ENCODE measurements around the gene DIPK1C. TPM values are rescaled to one million over a fixed set of nuclear protein-coding genes. Genes with fewer than 3 reads are reported as not detected.

DIPK1C gene
- total RNA-seq, 2 donors from 2014 or later = 2.6 TPM; not detected in 1

DNA sequence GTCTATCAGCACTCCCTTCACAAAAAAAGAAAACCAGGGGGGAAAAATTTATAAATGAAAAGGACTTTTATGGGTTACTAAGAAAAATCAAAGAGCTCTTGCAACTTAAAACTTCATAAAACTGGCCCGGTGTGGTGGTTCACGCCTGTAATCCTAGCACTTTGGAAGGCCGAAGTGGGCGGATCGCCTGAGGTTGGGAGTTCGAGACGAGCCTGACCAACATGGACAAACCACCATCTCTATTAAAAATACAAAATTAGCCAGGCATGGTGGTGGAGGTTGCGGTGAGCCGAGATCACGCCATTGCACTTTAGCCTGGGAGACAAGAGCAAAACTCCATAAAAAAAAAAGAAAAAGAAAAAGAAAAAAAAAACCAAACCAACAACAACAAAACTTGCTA, 1.7 kb downstream of the DIPK1C start:
- TF ChIP-seq CTCF (IDR thresholded peaks at IDR 0.05) = no peak
- no peak for DNase-seq (ENCODE audit: low spot score)
- no peaks in the 10 kb centered on the region for H3K27me3 ChIP-seq
- H3K4me1 ChIP-seq = peaks cover 0 to 60% of the 10 kb centered on the region in 2 donors
- no peaks in the 10 kb centered on the region for H3K36me3 ChIP-seq
- no peaks in the 10 kb centered on the region for H3K9me3 ChIP-seq
- no peak overlapping the region for H3K4me3 ChIP-seq
- H3K27ac ChIP-seq = no peak overlapping the region

DNA sequence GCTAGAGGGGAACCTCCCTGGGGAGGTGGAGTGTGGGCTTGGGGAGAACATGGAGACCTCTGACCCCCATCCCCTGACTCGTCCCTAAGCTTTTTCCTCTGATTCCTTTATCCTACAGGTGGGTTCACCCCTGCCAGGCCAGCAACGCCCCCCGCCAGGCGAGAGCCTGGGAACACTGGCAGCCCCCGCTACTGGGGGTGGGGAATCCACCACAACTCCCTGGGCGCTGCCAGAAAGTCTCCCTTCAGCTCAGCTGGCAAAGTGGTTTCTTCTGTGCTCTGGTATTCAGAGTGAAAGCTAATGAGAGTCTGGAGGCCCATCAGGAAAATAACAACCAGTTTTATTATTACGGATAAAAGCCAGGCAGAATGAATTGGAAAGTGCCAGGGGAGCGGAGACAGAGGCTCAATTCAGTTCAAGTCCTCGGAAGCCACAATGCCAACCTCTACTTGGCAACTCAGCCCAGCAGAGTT, 2.8 kb downstream of the DIPK1C start:
- H3K4me3 ChIP-seq = no peak overlapping the region
- no peak overlapping the region for H3K27ac ChIP-seq
- no peak for TF ChIP-seq CTCF (IDR thresholded peaks at IDR 0.05)
- H3K9me3 ChIP-seq = no peaks in the 10 kb centered on the region
- no peaks in the 10 kb centered on the region for H3K27me3 ChIP-seq
- no peak for DNase-seq (ENCODE audit: low spot score)
- H3K4me1 ChIP-seq = peaks cover 0 to 60% of the 10 kb centered on the region in 2 donors
- H3K36me3 ChIP-seq = no peaks in the 10 kb centered on the region

DNA sequence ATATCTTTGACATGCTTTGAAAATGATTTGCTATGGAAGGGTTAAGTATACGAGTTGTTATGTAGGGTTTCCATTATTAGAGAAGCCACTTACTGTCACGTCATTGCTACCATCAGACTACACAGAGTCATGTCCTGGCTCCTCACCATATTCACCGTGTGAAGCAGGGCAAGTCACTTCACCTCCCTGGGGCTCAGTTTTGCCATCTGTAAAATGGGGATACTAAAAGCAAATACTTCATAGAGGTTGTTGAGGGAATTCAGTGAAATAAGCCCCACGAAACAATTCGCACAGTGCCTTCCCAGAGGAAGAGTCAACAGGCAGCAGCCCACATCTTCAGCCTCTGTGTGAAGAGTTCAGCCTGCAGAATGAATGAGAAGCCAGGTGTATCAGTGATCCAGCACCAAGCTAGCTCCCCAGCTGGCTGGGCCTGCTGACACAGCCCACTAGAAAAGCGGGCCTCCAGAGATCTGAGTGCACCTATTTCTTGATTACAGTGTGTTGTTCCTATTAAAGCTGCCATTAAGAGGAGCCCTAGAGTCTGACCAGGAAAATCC, 3.4 kb downstream of the DIPK1C start:
- TF ChIP-seq CTCF (IDR thresholded peaks at IDR 0.05) = no peak
- no peak overlapping the region for H3K4me3 ChIP-seq
- no peak overlapping the region for H3K27ac ChIP-seq
- no peak for DNase-seq (ENCODE audit: low spot score)
- peaks cover 0 to 54% of the 10 kb centered on the region in 2 donors for H3K4me1 ChIP-seq
- H3K36me3 ChIP-seq = no peaks in the 10 kb centered on the region
- no peaks in the 10 kb centered on the region for H3K9me3 ChIP-seq
- H3K27me3 ChIP-seq = no peaks in the 10 kb centered on the region

DNA sequence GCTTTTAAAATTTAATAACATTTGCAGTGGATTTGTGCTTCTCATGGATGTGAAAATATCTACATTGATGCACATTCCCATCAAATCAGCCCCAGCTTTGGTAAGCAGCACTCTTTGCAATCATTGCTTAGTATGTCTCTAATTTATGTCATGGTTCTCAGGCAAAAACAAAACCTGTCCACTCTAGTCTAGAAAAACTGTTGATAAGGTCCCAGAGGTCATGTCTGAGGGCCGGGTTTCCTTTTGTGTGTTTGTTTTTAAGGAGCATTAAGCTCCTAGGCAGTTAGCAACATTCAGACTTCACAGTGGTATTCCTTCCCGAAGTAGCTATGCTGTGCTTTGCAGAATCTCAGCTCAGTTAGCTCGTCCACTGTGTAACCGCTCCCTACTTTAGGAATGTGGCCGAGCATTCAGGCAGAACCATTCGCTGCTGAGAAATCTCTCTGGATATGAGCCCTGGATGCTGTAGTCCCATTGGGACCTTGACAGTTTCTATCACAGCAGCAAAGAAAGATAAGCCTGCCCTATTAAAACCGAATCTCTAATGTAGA, 4.0 kb downstream of the DIPK1C start:
- no peak for TF ChIP-seq CTCF (IDR thresholded peaks at IDR 0.05)
- Histone ChIP-seq H3K27me3 (no peaks in the 10 kb centered on the region), H3K27ac (no peak overlapping the region), H3K9me3 (no peaks in the 10 kb centered on the region), H3K4me3 (no peak overlapping the region), H3K4me1 (peaks cover 0 to 48% of the 10 kb centered on the region in 2 donors), H3K36me3 (no peaks in the 10 kb centered on the region)
- DNase-seq (ENCODE audit: low spot score) = no peak

- H3K27me3 ChIP-seq = no peaks in the 10 kb centered on the region
- H3K4me1 ChIP-seq = peaks cover 0 to 31% of the 10 kb centered on the region in 2 donors
- no peak for TF ChIP-seq CTCF (IDR thresholded peaks at IDR 0.05)
- H3K27ac ChIP-seq = no peak overlapping the region
- no peaks in the 10 kb centered on the region for H3K9me3 ChIP-seq
- no peak for DNase-seq (ENCODE audit: low spot score)
- no peaks in the 10 kb centered on the region for H3K36me3 ChIP-seq
- H3K4me3 ChIP-seq = no peak overlapping the region
Measured at GRCh38 chr18:74451148-74451547, 6.0 kb downstream of the DIPK1C start.

DNA sequence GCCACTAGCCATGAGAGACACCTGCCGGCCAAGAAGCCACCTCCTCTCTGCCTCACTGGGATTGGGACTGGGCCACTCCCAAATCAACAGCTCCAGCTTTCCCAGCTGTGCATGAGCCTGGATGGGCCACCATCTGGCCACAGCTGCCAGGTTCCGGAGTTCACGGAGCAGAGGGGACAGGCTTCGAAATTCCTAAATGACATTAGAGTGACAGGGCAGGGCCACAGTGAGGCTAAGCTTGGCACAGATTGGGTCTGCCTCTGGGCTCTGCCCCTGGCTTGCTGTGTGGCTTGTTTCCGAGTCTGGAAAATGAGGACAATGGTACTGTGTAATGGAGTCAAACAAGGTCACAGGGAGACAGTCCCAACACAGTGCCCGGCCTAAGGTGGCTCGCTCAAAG, 6.5 kb downstream of the DIPK1C start:
- TF ChIP-seq CTCF (IDR thresholded peaks at IDR 0.05) = no peak
- H3K27me3 ChIP-seq = no peaks in the 10 kb centered on the region
- H3K36me3 ChIP-seq = no peaks in the 10 kb centered on the region
- no peak for DNase-seq (ENCODE audit: low spot score)
- no peaks in the 10 kb centered on the region for H3K9me3 ChIP-seq
- no peak overlapping the region for H3K27ac ChIP-seq
- peaks cover 0 to 26% of the 10 kb centered on the region in 2 donors for H3K4me1 ChIP-seq
- no peak overlapping the region for H3K4me3 ChIP-seq

Measured in right atrium auricular region (tissue), 2 donors.